ENCODE results near the gene BAIAP2L2.

The BAIAP2L2 gene

GRCh38 chr22:38110863-38111852, 674 bp upstream of the BAIAP2L2 start:
- no peak for TF ChIP-seq CEBPB (IDR thresholded peaks at IDR 0.05)

- TF ChIP-seq ZBTB7A (IDR thresholded peaks at IDR 0.05; ENCODE audit: low read depth) (peak; percentile 7; the same call in 1 of the 2 replicates), TCF12 (IDR thresholded peaks at IDR 0.05; ENCODE audit: low read depth) (no peak)
These were observed 998 bp downstream of the BAIAP2L2 start for GRCh38 chr22:38109371-38110001.

- no peak for TF ChIP-seq NFIC (IDR thresholded peaks at IDR 0.05)
- TF ChIP-seq EGR1 (IDR thresholded peaks at IDR 0.05) = no peak
- TF ChIP-seq YY1 (IDR thresholded peaks at IDR 0.05; ENCODE audit: low read depth) = no peak
- TF ChIP-seq TEAD4 (IDR thresholded peaks at IDR 0.05) = no peak
- no peak for TF ChIP-seq TAF1 (IDR thresholded peaks at IDR 0.05; ENCODE audit: low read depth)
These were observed 1.7 kb downstream of the BAIAP2L2 start for GRCh38 chr22:38108561-38109319.

- no peak for TF ChIP-seq ZBTB7A (IDR thresholded peaks at IDR 0.05; ENCODE audit: low read depth)
- TF ChIP-seq RAD21 (IDR thresholded peaks at IDR 0.05; ENCODE audit: low read depth) = no peak
- TF ChIP-seq NFIC (IDR thresholded peaks at IDR 0.05) = no peak
- TF ChIP-seq FOXM1 (IDR thresholded peaks at IDR 0.05; ENCODE audit: borderline replicate concordance, low read depth) = no peak
These were observed 2.6 kb downstream of the BAIAP2L2 start for GRCh38 chr22:38107692-38108515.

- TF ChIP-seq EGR1 (IDR thresholded peaks at IDR 0.05) (no peak), TEAD4 (IDR thresholded peaks at IDR 0.05) (no peak), CEBPB (IDR thresholded peaks at IDR 0.05) (no peak), RAD21 (IDR thresholded peaks at IDR 0.05; ENCODE audit: low read depth) (no peak), ZBTB7A (IDR thresholded peaks at IDR 0.05; ENCODE audit: low read depth) (no peak), MAX (IDR thresholded peaks at IDR 0.05) (no peak), EP300 (IDR thresholded peaks at IDR 0.05; ENCODE audit: borderline replicate concordance) (no peak), USF1 (IDR thresholded peaks at IDR 0.05) (no peak), FOXM1 (IDR thresholded peaks at IDR 0.05; ENCODE audit: borderline replicate concordance, low read depth) (no peak), YY1 (IDR thresholded peaks at IDR 0.05; ENCODE audit: low read depth) (no peak), NFIC (IDR thresholded peaks at IDR 0.05) (no peak), TAF1 (IDR thresholded peaks at IDR 0.05; ENCODE audit: low read depth) (no peak), CREB1 (IDR thresholded peaks at IDR 0.05; ENCODE audit: low read depth) (no peak), TCF12 (IDR thresholded peaks at IDR 0.05; ENCODE audit: low read depth) (no peak), REST (IDR thresholded peaks at IDR 0.05; ENCODE audit: low read depth) (no peak)
These were observed 3.5 kb downstream of the BAIAP2L2 start for GRCh38 chr22:38106814-38107578.

GRCh38 chr22:38104084-38104483, 6.4 kb downstream of the BAIAP2L2 start:
- peak; percentile 40; the same call in 1 of the 2 replicates for TF ChIP-seq RAD21 (IDR thresholded peaks at IDR 0.05; ENCODE audit: low read depth)
- TF ChIP-seq REST (IDR thresholded peaks at IDR 0.05; ENCODE audit: low read depth) = no peak

All from Ishikawa (cell line).